Ishikawa (cell line): ENCODE results near the gene RPS27L.

ENCODE experiments used
- CEBPB ChIP-seq: IDR thresholded peaks from 2 replicates; pipeline ENCODE4 v1.6.1; 2012
- CREB1 ChIP-seq: IDR thresholded peaks from 2 replicates; pipeline ENCODE4 v1.6.1; 2012; ENCODE audit warnings: low read depth
- EGR1 ChIP-seq: IDR thresholded peaks from 2 replicates; pipeline ENCODE4 v1.6.1; 2012
- EP300 ChIP-seq: IDR thresholded peaks from 2 replicates; pipeline ENCODE4 v1.6.1; 2012; ENCODE audit warnings: borderline replicate concordance
- FOXM1 ChIP-seq: IDR thresholded peaks from 2 replicates; pipeline ENCODE4 v1.6.1; 2012; ENCODE audit warnings: low read depth, borderline replicate concordance
- NFIC ChIP-seq: IDR thresholded peaks from 2 replicates; pipeline ENCODE4 v1.6.1; 2012
- RAD21 ChIP-seq: IDR thresholded peaks from 2 replicates; pipeline ENCODE4 v1.6.1; 2012; ENCODE audit warnings: low read depth
- TAF1 ChIP-seq: IDR thresholded peaks from 2 replicates; pipeline ENCODE4 v1.6.1; 2012; ENCODE audit warnings: low read depth, mild to moderate bottlenecking
- TCF12 ChIP-seq: IDR thresholded peaks from 2 replicates; pipeline ENCODE4 v1.6.1; 2012; ENCODE audit warnings: low read depth
- TEAD4 ChIP-seq: IDR thresholded peaks from 2 replicates; pipeline ENCODE4 v1.6.1; 2012
- YY1 ChIP-seq: IDR thresholded peaks from 2 replicates; pipeline ENCODE4 v1.6.1; 2012; ENCODE audit warnings: low read depth
- ZBTB7A ChIP-seq: IDR thresholded peaks from 2 replicates; pipeline ENCODE4 v1.6.1; 2012; ENCODE audit warnings: low read depth
- TF ChIP-seq, protein P1 (sequence below): IDR thresholded peaks from 2 replicates; pipeline ENCODE4 v1.6.1; 2012
- TF ChIP-seq, protein P2 (sequence below): IDR thresholded peaks from 2 replicates; pipeline ENCODE4 v1.6.1; 2012; ENCODE audit warnings: low read depth, mild to moderate bottlenecking
- TF ChIP-seq, protein P3 (sequence below): IDR thresholded peaks from 2 replicates; pipeline ENCODE4 v1.6.1; 2012

The RPS27L gene

DNA sequence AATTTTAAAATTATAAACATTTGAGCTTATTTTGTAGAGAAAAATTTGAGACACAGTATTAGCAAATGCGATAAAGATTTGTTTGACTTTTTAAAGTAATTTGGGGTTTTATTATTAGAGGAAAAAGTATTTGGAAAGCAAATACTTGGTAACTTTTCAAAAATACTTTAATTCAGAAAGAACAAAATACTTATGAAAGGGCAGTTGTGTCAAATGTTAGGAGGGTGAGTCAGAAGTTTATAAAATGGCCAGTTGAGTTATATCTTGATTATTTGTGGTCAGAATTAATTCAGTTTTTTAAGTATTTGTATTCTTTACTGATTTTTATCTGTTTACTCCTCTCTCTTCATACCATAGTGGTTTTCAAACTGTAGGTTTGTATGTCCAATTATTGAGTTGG is 23.5 kb downstream of the RPS27L start:
- no peak for TF ChIP-seq FOXM1
- TF ChIP-seq, protein P1, sequence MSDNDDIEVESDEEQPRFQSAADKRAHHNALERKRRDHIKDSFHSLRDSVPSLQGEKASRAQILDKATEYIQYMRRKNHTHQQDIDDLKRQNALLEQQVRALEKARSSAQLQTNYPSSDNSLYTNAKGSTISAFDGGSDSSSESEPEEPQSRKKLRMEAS = no peak
- TF ChIP-seq TCF12 = no peak
- no peak for TF ChIP-seq TEAD4
- no peak for TF ChIP-seq RAD21
- no peak for TF ChIP-seq YY1
- no peak for TF ChIP-seq CREB1
- no peak for TF ChIP-seq CEBPB
- TF ChIP-seq TAF1 = no peak
- TF ChIP-seq ZBTB7A = no peak
- no peak for TF ChIP-seq EP300
- TF ChIP-seq, protein P2, sequence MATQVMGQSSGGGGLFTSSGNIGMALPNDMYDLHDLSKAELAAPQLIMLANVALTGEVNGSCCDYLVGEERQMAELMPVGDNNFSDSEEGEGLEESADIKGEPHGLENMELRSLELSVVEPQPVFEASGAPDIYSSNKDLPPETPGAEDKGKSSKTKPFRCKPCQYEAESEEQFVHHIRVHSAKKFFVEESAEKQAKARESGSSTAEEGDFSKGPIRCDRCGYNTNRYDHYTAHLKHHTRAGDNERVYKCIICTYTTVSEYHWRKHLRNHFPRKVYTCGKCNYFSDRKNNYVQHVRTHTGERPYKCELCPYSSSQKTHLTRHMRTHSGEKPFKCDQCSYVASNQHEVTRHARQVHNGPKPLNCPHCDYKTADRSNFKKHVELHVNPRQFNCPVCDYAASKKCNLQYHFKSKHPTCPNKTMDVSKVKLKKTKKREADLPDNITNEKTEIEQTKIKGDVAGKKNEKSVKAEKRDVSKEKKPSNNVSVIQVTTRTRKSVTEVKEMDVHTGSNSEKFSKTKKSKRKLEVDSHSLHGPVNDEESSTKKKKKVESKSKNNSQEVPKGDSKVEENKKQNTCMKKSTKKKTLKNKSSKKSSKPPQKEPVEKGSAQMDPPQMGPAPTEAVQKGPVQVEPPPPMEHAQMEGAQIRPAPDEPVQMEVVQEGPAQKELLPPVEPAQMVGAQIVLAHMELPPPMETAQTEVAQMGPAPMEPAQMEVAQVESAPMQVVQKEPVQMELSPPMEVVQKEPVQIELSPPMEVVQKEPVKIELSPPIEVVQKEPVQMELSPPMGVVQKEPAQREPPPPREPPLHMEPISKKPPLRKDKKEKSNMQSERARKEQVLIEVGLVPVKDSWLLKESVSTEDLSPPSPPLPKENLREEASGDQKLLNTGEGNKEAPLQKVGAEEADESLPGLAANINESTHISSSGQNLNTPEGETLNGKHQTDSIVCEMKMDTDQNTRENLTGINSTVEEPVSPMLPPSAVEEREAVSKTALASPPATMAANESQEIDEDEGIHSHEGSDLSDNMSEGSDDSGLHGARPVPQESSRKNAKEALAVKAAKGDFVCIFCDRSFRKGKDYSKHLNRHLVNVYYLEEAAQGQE = no peak
- no peak for TF ChIP-seq NFIC
- no peak for TF ChIP-seq EGR1
- TF ChIP-seq, protein P3, sequence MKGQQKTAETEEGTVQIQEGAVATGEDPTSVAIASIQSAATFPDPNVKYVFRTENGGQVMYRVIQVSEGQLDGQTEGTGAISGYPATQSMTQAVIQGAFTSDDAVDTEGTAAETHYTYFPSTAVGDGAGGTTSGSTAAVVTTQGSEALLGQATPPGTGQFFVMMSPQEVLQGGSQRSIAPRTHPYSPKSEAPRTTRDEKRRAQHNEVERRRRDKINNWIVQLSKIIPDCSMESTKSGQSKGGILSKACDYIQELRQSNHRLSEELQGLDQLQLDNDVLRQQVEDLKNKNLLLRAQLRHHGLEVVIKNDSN = no peak

DNA sequence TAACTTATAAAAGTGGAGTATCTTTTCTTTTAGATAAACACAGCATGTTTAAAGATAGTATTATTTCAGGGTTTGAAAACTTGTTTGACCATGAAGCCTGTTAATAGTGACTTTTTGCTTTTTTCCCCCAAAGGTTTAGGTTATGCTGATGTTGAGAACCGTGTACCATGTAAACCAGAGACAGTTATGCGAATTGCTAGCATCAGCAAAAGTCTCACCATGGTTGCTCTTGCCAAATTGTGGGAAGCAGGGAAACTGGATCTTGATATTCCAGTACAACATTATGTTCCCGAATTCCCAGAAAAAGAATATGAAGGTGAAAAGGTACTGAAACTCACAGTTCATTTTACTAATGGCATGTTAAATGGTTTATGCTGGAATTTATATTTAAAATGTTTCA is 30.6 kb downstream of the RPS27L start:
- TF ChIP-seq CEBPB (no peak), ZBTB7A (no peak)

DNA sequence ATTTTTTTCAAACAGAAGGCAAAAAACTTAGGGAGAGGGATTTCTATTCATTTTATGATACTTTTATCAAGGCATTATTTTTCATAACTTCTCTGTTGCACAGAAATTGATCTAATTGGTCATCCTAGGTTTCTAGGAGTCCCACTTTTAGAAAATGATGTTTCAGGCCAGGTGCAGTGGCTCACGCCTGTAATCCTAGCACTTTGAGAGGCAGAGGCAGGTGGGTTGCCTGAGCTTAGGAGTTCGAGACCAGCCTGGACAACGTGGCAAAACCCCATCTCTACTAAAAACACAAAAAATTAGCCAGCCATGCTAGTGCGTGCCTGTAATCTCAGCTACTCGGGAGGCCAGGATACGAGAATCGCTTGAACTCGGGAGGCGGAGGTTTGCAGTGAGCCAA is 32.8 kb downstream of the RPS27L start:
- TF ChIP-seq, protein P3 = no peak
- TF ChIP-seq TEAD4 = no peak
- TF ChIP-seq ZBTB7A = no peak
- no peak for TF ChIP-seq NFIC
- TF ChIP-seq EP300 = no peak
- TF ChIP-seq, protein P2 = no peak
- TF ChIP-seq CEBPB = no peak
- TF ChIP-seq TAF1 = no peak
- TF ChIP-seq EGR1 = no peak
- TF ChIP-seq, protein P1 = no peak
- no peak for TF ChIP-seq CREB1
- TF ChIP-seq RAD21 = no peak

DNA sequence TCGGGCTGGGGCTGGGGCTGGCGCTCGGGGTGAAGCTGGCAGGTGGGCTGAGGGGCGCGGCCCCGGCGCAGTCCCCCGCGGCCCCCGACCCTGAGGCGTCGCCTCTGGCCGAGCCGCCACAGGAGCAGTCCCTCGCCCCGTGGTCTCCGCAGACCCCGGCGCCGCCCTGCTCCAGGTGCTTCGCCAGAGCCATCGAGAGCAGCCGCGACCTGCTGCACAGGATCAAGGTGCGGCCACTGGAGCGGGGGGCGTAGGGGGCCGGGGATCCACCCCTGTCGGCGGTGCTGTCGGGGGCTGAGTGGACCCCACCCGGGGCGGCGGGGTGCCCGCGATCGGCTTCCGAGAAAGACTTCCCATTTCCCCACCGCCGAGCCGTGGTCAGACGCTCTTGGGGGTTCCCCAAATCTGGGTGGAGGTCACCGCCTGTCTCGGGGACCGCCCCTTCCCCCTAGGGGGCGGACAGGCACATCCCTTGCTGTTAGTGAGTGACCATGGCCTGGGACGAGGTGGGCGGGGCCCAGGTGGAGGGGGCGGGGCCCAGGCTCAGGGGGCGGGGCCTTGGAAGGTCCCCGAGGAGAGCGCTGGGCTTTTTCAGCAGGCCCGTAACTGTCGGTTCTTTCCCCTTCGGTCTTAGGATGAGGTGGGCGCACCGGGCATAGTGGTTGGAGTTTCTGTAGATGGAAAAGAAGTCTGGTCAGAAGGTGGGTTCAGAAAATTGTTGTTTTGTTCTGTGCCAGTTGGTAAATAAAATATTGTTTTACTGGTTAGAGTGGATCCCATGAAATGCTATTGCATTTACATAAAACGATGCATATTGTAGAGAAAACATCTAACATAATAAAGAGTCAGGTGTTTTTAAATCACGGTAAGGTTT is 35.0 kb downstream of the RPS27L start:
- TF ChIP-seq FOXM1 (no peak), ZBTB7A (peak; percentile 99)

DNA sequence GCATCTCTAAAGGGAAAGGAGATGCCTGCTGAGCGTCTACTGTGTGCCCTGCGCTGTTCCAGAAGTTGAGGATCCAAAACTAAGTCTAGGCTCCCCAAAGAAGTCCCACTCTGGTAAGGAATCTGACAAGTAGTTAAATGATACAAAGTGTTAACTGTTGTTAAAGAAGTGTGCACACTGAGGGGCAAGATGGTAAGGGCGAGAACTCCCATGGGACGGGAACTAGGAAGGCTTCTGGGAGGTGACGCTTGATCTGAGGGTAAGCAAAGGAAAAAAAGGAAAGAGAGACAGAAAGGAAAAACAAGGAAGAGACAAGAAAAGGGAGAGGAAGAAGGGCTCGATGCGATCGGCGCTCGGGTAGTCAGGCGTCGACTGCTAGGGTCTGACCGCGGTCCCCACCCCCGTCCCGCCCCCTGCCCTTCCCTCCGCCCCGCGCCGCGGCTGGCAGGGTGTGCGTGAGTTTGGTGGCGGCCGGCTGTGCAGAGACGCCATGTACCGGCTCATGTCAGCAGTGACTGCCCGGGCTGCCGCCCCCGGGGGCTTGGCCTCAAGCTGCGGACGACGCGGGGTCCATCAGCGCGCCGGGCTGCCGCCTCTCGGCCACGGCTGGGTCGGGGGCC is 35.8 kb downstream of the RPS27L start, which contains the start of gene LACTB:
Gene LACTB (plus strand): TSS at position 480 of the 620 bp plus-strand sequence. CDS start 11 bp downstream, at position 491.
- TF ChIP-seq NFIC (no peak), ZBTB7A (no peak), TAF1 (peak; percentile 63; the same call in 1 of the 2 replicates), FOXM1 (no peak), YY1 (peak; percentile 83), CEBPB (no peak)
- TF ChIP-seq, protein P2 = no peak
- TF ChIP-seq, protein P1 = peak; percentile 35; the same call in 1 of the 2 replicates
